GM19455 (cell line): ENCODE measurements around the gene SHH.
A peak's percentile ranks its signal among the peaks of the same experiment; 100 is the strongest.

Experiments
- ATAC-seq: cut with Tn5 transposase; IDR thresholded peaks from one replicate; pipeline ENCODE4 v1.9.1; 2021; ENCODE audit not compliant: unreplicated experiment

The SHH gene

GRCh38 chr7:155766966-155767916, 45.0 kb downstream of the SHH start:
- no peak for ATAC-seq

- ATAC-seq, result no peak
Measured at GRCh38 chr7:155766386-155766785, 45.9 kb downstream of the SHH start.

- ATAC-seq, result no peak
Measured at GRCh38 chr7:155765458-155765857, 46.8 kb downstream of the SHH start.

- no peak for ATAC-seq
Measured at GRCh38 chr7:155764438-155764793, 47.8 kb downstream of the SHH start.

- ATAC-seq, result peak; percentile 42
Measured at GRCh38 chr7:155763691-155764437, 48.4 kb downstream of the SHH start.

GRCh38 chr7:155763122-155763521, 49.1 kb downstream of the SHH start:
- ATAC-seq, result no peak

GRCh38 chr7:155762655-155763054, 49.6 kb downstream of the SHH start:
- ATAC-seq, result no peak

GRCh38 chr7:155762036-155762435, 50.2 kb downstream of the SHH start:
- no peak for ATAC-seq

GRCh38 chr7:155761162-155761561, 51.1 kb downstream of the SHH start:
- no peak for ATAC-seq

- ATAC-seq, result no peak
Measured at GRCh38 chr7:155759740-155760430, 52.4 kb downstream of the SHH start.

GRCh38 chr7:155758348-155758747, 53.9 kb downstream of the SHH start:
- ATAC-seq, result no peak

- ATAC-seq, result no peak
Measured at GRCh38 chr7:155756322-155756721, 55.9 kb downstream of the SHH start.

- ATAC-seq, result no peak
Measured at GRCh38 chr7:155755026-155755425, 57.2 kb downstream of the SHH start.

GRCh38 chr7:155754165-155754564, 58.1 kb downstream of the SHH start:
- ATAC-seq, result no peak

- ATAC-seq, result peak; percentile 5
Measured at GRCh38 chr7:155753446-155753965, 58.8 kb downstream of the SHH start.

- peak; percentile 59 for ATAC-seq
Measured at GRCh38 chr7:155752756-155753445, 59.4 kb downstream of the SHH start.

- no peak for ATAC-seq
Measured at GRCh38 chr7:155751409-155751808, 60.9 kb downstream of the SHH start.

GRCh38 chr7:155750255-155751125, 61.8 kb downstream of the SHH start:
- ATAC-seq, result no peak
